HepG2 (cell line): Measurements from ENCODE around the gene FAAP20. TPM values are rescaled to one million over a fixed set of nuclear protein-coding genes. Genes with fewer than 3 reads are reported as not detected.

Experiments
- ATAC-seq: fragments of 200-7000 bp; cut with Tn5 transposase; 3 replicates; pipeline ENCODE4 v1.9.1; 2020; ENCODE audit warnings: mild to moderate bottlenecking, moderate library complexity
- BruUV-seq: library from RNA; stranded (reverse); fragments of 400-500 nt; replicated peaks from 2 replicates; lab custom pipeline; 2021; lab: Mats Ljungman, UMichigan
- CTCF ChIA-PET: fragments of 300-600 bp; formaldehyde crosslinking; extraction: SDS; loops from one replicate; lab custom pipeline; 2021; ENCODE audit warnings: low total read pairs, inconsistent platforms, low intra/inter-chr PET ratio; lab: Yijun Ruan, JAX
- POLR2A ChIA-PET: fragments of 350-600 bp; sonication (Branson Sonifier 250); formaldehyde crosslinking; loops from one replicate; lab custom pipeline; 2020; ENCODE audit warnings: antibody characterized with exemption, inconsistent platforms; lab: Yijun Ruan, JAX
- DNase-seq: peaks from one replicate; pipeline ENCODE4 v3.0.0-alpha.2; 2015; ENCODE audit warnings: low spot score
- FAIRE-seq: peaks from 3 replicates; lab custom pipeline; 2011; peaks lifted over from hg19 to GRCh38; lab: Jason Lieb, UNC
- H2AFZ ChIP-seq: one replicate; pipeline ENCODE4 v1.6.1; 2011; ENCODE audit warnings: low read length, inconsistent platforms
- H3K27ac ChIP-seq: fragments of 300-600 bp; 3 replicates; pipeline ENCODE4 v1.8.0; 2011; ENCODE audit warnings: mixed run types, mild to moderate bottlenecking, mixed read lengths, low read length, inconsistent platforms; ENCODE audit not compliant: insufficient read depth; ENCODE audit errors: extremely low read length
- H3K27me3 ChIP-seq, 2 experiments: fragments of 200-600 bp in 1 of 2; 2 replicates in 1 of 2; 3 replicates in 1 of 2; pipeline versions ENCODE4 v1.6.0 to v1.8.0; 2011; ENCODE audit warnings: low read length in 2 of 2, mild to moderate bottlenecking in 2 of 2, moderate library complexity in 2 of 2, inconsistent platforms in 1 of 2; ENCODE audit not compliant: insufficient read depth in 2 of 2, control insufficient read depth in 1 of 2
- H3K36me3 ChIP-seq, 2 experiments: fragments of 200-600 bp in 1 of 2; replicated peaks in 1 of 2; 2 replicates in 1 of 2; 3 replicates in 1 of 2; pipeline versions ENCODE4 v1.5.1 to v1.8.0; 2011; ENCODE audit warnings: low read length in 2 of 2, inconsistent platforms in 1 of 2; ENCODE audit not compliant: insufficient read depth in 2 of 2, control insufficient read depth in 1 of 2
- H3K4me1 ChIP-seq: 2 replicates; pipeline ENCODE4 v1.5.1; 2012; ENCODE audit warnings: low read length, inconsistent platforms; ENCODE audit not compliant: insufficient read depth
- H3K4me2 ChIP-seq: 2 replicates; pipeline ENCODE4 v1.6.0; 2011; ENCODE audit warnings: low read depth, low read length, inconsistent platforms
- H3K4me3 ChIP-seq, 3 experiments: fragments of 200-600 bp in 1 of 3; sonication (generic), shearing (Covaris generic) in 1 of 3; replicated peaks in 1 of 3; 2 replicates each; pipeline ENCODE4 v1.5.1; 2011 to 2016; ENCODE audit warnings: low read length in 3 of 3, inconsistent platforms in 2 of 3, low read depth in 2 of 3, mild to moderate bottlenecking in 2 of 3, control low read depth in 1 of 3, mixed read lengths in 1 of 3; ENCODE audit not compliant: insufficient read depth in 1 of 3
- H3K79me2 ChIP-seq: one replicate; pipeline ENCODE4 v1.6.1; 2011; ENCODE audit warnings: low read length, inconsistent platforms; ENCODE audit not compliant: insufficient read depth
- H3K9ac ChIP-seq: 2 replicates; pipeline ENCODE4 v1.6.0; 2011; ENCODE audit warnings: mild to moderate bottlenecking, low read depth, low read length, inconsistent platforms; ENCODE audit not compliant: insufficient read depth
- H3K9me3 ChIP-seq: 2 replicates; pipeline ENCODE4 v1.5.1; 2012; ENCODE audit warnings: mild to moderate bottlenecking, low read length
- H4K20me1 ChIP-seq: 2 replicates; pipeline ENCODE4 v1.6.0; 2011; ENCODE audit warnings: inconsistent platforms, mild to moderate bottlenecking, low read length, moderate library complexity; ENCODE audit not compliant: insufficient read depth
- BHLHE40 ChIP-seq: IDR thresholded peaks from 2 replicates; pipeline ENCODE4 v1.6.1; 2011; ENCODE audit warnings: low read length, improper control_type of control experiment
- E2F2 ChIP-seq: sonication (generic); formaldehyde crosslinking; IDR thresholded peaks from 2 replicates; pipeline ENCODE4 v1.4.0; 2020; ENCODE audit warnings: missing genetic modification reagents, borderline replicate concordance
- GABPB1 ChIP-seq: IDR thresholded peaks from 2 replicates; pipeline ENCODE4 v1.6.1; 2016; ENCODE audit warnings: mild to moderate bottlenecking, missing genetic modification reagents, moderate library complexity, missing compliant biosample characterization
- GPN1 ChIP-seq: sonication (generic); formaldehyde crosslinking; IDR thresholded peaks from 2 replicates; pipeline ENCODE4 v1.5.1; 2020; ENCODE audit warnings: missing genetic modification reagents, borderline replicate concordance
- HNF4G ChIP-seq, 2 experiments: sonication (generic) in 1 of 2; formaldehyde crosslinking in 1 of 2; IDR thresholded peaks; 2 replicates each; pipeline versions ENCODE4 v1.4.0 to v1.6.1; 2011 to 2020; ENCODE audit warnings: borderline replicate concordance in 2 of 2, low read depth in 2 of 2, mild to moderate bottlenecking in 2 of 2, low read length in 1 of 2, missing genetic modification reagents in 1 of 2, moderate library complexity in 1 of 2
- POGZ ChIP-seq: sonication (generic); formaldehyde crosslinking; IDR thresholded peaks from 2 replicates; pipeline ENCODE4 v1.4.0; 2020; ENCODE audit warnings: mild to moderate bottlenecking, missing genetic modification reagents
- RXRB ChIP-seq: IDR thresholded peaks from 2 replicates; pipeline ENCODE4 v1.6.1; 2016; ENCODE audit warnings: borderline replicate concordance, missing genetic modification reagents, missing compliant biosample characterization
- UBTF ChIP-seq: sonication (generic); formaldehyde crosslinking; IDR thresholded peaks from 2 replicates; pipeline ENCODE4 v1.4.0; 2020; ENCODE audit warnings: mild to moderate bottlenecking, missing genetic modification reagents
- ZNF282 ChIP-seq: fragments of 450-650 bp; IDR thresholded peaks from 2 replicates; pipeline ENCODE4 v1.6.1; 2018; ENCODE audit not compliant: partially characterized antibody
- ZNF3 ChIP-seq: IDR thresholded peaks from 2 replicates; pipeline ENCODE4 v1.7.0; 2017; ENCODE audit warnings: inconsistent platforms
- ZNF687 ChIP-seq: sonication (generic); formaldehyde crosslinking; IDR thresholded peaks from 2 replicates; pipeline ENCODE4 v1.5.1; 2020; ENCODE audit warnings: mild to moderate bottlenecking, missing genetic modification reagents, moderate library complexity
- ZNF777 ChIP-seq: sonication (generic); formaldehyde crosslinking; IDR thresholded peaks from 2 replicates; pipeline ENCODE4 v1.4.0; 2020; ENCODE audit warnings: missing genetic modification reagents
- WGBS: methylation state at CpG from one replicate; pipeline ENCODE4 v1.1.6; 2017; ENCODE audit warnings: low lambda C conversion rate; 5-methylcytosine and 5-hydroxymethylcytosine counted together
- in situ Hi-C: cut with HindIII; loops from 2 replicates; pipeline ENCODE4 v1.10.0; 2017; ENCODE audit warnings: low pct_unique_long_range_greater_than_20kb; ENCODE audit not compliant: extremely low pct_ligation_motif_present
- intact Hi-C: fragments of 100-400 bp; cut with micrococcal nuclease; formaldehyde crosslinking; loops from one replicate; pipeline ENCODE4 v1.10.0; 2022; ENCODE audit not compliant: unreplicated experiment
- polyA plus RNA-seq, 8 experiments: library from polyadenylated mRNA; depleted of rRNA in 3 of 8; stranded (reverse) in 7 of 8; unstranded in 1 of 8; fragments of >200 nt; fragmentation: Illumina TruSeq in 4 of 8; extraction: Trizol in 4 of 8; gene quantifications; 2 replicates each; pipeline versions ENCODE4 v1.2.1 to v1.2.3, GENCODE V29; 2011 to 2016; ENCODE audit warnings: low read depth in 4 of 8, missing spikeins in 1 of 8, mixed read lengths in 1 of 8; ENCODE audit not compliant: insufficient read depth in 1 of 8
- total RNA-seq, 5 experiments: library from RNA; depleted of rRNA; stranded (reverse); fragments of >200 nt; fragmentation: Illumina TruSeq; extraction: Trizol; gene quantifications; 2 replicates each; pipeline ENCODE4 v1.2.3, GENCODE V29; 2016; ENCODE audit warnings: low read depth in 1 of 5

FAAP20 gene
- total and polyA plus RNA-seq, 2 of the 13 experiments (the other 11 are each of a cell fraction or from before 2014, with no cell fraction given), result 9.6 to 10.8 TPM

GRCh38 chr1:2238361-2239012 is 43.9 kb upstream of the FAAP20 start:
- H3K9me3 ChIP-seq, result no peaks in the 10 kb centered on the region
- TF ChIP-seq GPN1 (CRISPR knock-in tag), result no peak
- 0 out of 2 replicates have a peak, but pooled peaks have one; percentile 16 for TF ChIP-seq UBTF (CRISPR knock-in tag)
- no peak for TF ChIP-seq ZNF3 (CRISPR knock-in tag)
- peak; percentile 61 for TF ChIP-seq HNF4G (IDR thresholded peaks at IDR 0.05; ENCODE audit: borderline replicate concordance, low read depth, low read length)
- no peak; the same call in 1 of the 2 replicates for TF ChIP-seq HNF4G (CRISPR knock-in tag; IDR thresholded peaks at IDR 0.05; ENCODE audit: borderline replicate concordance, low read depth)
- TF ChIP-seq BHLHE40, result 0 out of 2 replicates have a peak, but pooled peaks have one; percentile 5
- TF ChIP-seq GABPB1 (CRISPR knock-in tag), result peak; percentile 50; the same call in 1 of the 2 replicates
- peak; percentile 81 for TF ChIP-seq ZNF687
- 0 out of 2 replicates have a peak, but pooled peaks have one; percentile 24 for TF ChIP-seq RXRB
- TF ChIP-seq ZNF282, result no peak
- TF ChIP-seq POGZ (CRISPR knock-in tag), result 0 out of 2 replicates have a peak, but pooled peaks have one; percentile 28
- no peak for TF ChIP-seq E2F2 (CRISPR knock-in tag)
- 0 out of 2 replicates have a peak, but pooled peaks have one; percentile 8 for TF ChIP-seq ZNF777

More at GRCh38 chr1:2238361-2239012, 43.9 kb upstream of the FAAP20 start:
- peaks cover 8 to 26% of the 10 kb centered on the region in 2 experiments for H3K36me3 ChIP-seq
- no TSS peak for BruUV-seq
- H2AFZ ChIP-seq, result no peak overlapping the region
- ATAC-seq (peak; percentile 16; the same call in 2 of the 3 replicates), DNase-seq (no peak), FAIRE-seq (no peak)
- no peak overlapping the region; a peak in 1 of 6 replicates for H3K4me3 ChIP-seq
- H3K4me2 ChIP-seq, result 0 out of 2 replicates have a peak overlapping the region, but pooled peaks have one; percentile 18
- peaks cover 92% of the 10 kb centered on the region for H3K79me2 ChIP-seq
- CTCF ChIA-PET, result interaction anchor here (1.3 kb wide), 1 partner anchor 31 kb away, joined by 3 read pairs; no protein-coding TSS in a partner anchor
- H3K9ac ChIP-seq, result no peak overlapping the region
- 58% methylated on average over 2 of the region's 25 CpGs for WGBS
- H4K20me1 ChIP-seq, result peaks cover 64% of the 10 kb centered on the region
- in situ Hi-C loops, result no loop called here
- peaks cover 78% of the 10 kb centered on the region for H3K4me1 ChIP-seq
- POLR2A ChIA-PET, result interaction anchor here (1.0 to 1.9 kb wide), 2 partner anchors 12 to 29 kb away, joined by 3 to 4 read pairs; no protein-coding TSS in a partner anchor
- H3K27ac ChIP-seq, result peak overlapping the region; percentile 20
- intact Hi-C loops, result no loop called here
- no peaks in the 10 kb centered on the region for H3K27me3 ChIP-seq
